SKM-1 (cell line): Measurements from ENCODE around the gene AFMID.

Source experiments
- DNase-seq: peaks from one replicate; lab custom pipeline; 2025; ENCODE audit not compliant: unreplicated experiment; lab: John Stamatoyannopoulos, UW

The AFMID gene

GRCh38 chr17:78236362-78237127 lies 49.4 kb downstream of the AFMID start:
- no peak for DNase-seq

- DNase-seq = no peak
Measured at GRCh38 chr17:78237401-78238012, 50.3 kb downstream of the AFMID start.

- DNase-seq = no peak
Measured at GRCh38 chr17:78238823-78239488, 51.8 kb downstream of the AFMID start.

- DNase-seq = no peak
Measured at GRCh38 chr17:78239489-78239931, 52.3 kb downstream of the AFMID start.

GRCh38 chr17:78240012-78240655 lies 53.0 kb downstream of the AFMID start:
- no peak for DNase-seq

GRCh38 chr17:78240839-78241238 lies 53.7 kb downstream of the AFMID start:
- DNase-seq = no peak

GRCh38 chr17:78241277-78242023 lies 54.3 kb downstream of the AFMID start:
- no peak for DNase-seq

GRCh38 chr17:78242024-78242742 lies 55.0 kb downstream of the AFMID start:
- peak; percentile 64 for DNase-seq

- DNase-seq = no peak
Measured at GRCh38 chr17:78247304-78247703, 60.1 kb downstream of the AFMID start.

- DNase-seq = no peak
Measured at GRCh38 chr17:78248051-78248914, 61.1 kb downstream of the AFMID start.

GRCh38 chr17:78249074-78249817 lies 62.1 kb downstream of the AFMID start:
- DNase-seq = no peak

GRCh38 chr17:78249818-78250806 lies 63.0 kb downstream of the AFMID start:
- DNase-seq = no peak

GRCh38 chr17:78250891-78251772 lies 64.0 kb downstream of the AFMID start:
- peak; percentile 53 for DNase-seq

- no peak for DNase-seq
Measured at GRCh38 chr17:78251773-78252103, 64.6 kb downstream of the AFMID start.

- no peak for DNase-seq
Measured at GRCh38 chr17:78252111-78252634, 65.0 kb downstream of the AFMID start.
